ENCODE results near the gene TMEM51.

TMEM51 gene

GRCh38 chr1:15153184-15153841, at the start of gene TMEM51:
Gene TMEM51 (plus strand): TSS chr1:15153747. CDS start chr1:15215088, 61,341 bp downstream.
- no peak for DNase-seq (ENCODE audit: low read depth in 3 of 3, low spot score in 1 of 3)

- no peak for DNase-seq (ENCODE audit: low read depth in 3 of 3, low spot score in 1 of 3)
These were observed 49.6 kb upstream of the TMEM51 start for GRCh38 chr1:15103906-15104305.

GRCh38 chr1:15104768-15105167, 48.8 kb upstream of the TMEM51 start:
- no peak for DNase-seq (ENCODE audit: low read depth in 3 of 3, low spot score in 1 of 3)

GRCh38 chr1:15106608-15107007, 46.9 kb upstream of the TMEM51 start:
- DNase-seq (ENCODE audit: low read depth in 3 of 3, low spot score in 1 of 3), result no peak

GRCh38 chr1:15107058-15107687, 46.4 kb upstream of the TMEM51 start:
- no peak for DNase-seq (ENCODE audit: low read depth in 3 of 3, low spot score in 1 of 3)

GRCh38 chr1:15107911-15108310, 45.6 kb upstream of the TMEM51 start:
- no peak for DNase-seq (ENCODE audit: low read depth in 3 of 3, low spot score in 1 of 3)

- DNase-seq (ENCODE audit: low read depth in 3 of 3, low spot score in 1 of 3), result no peak
These were observed 43.2 kb upstream of the TMEM51 start for GRCh38 chr1:15110128-15110866.

GRCh38 chr1:15110867-15111230, 42.7 kb upstream of the TMEM51 start:
- DNase-seq (ENCODE audit: low read depth in 3 of 3, low spot score in 1 of 3), result no peak

GRCh38 chr1:15113146-15113545, 40.4 kb upstream of the TMEM51 start:
- no peak for DNase-seq (ENCODE audit: low read depth in 3 of 3, low spot score in 1 of 3)

- no peak for DNase-seq (ENCODE audit: low read depth in 3 of 3, low spot score in 1 of 3)
These were observed 38.7 kb upstream of the TMEM51 start for GRCh38 chr1:15114884-15115283.

- DNase-seq (ENCODE audit: low read depth in 3 of 3, low spot score in 1 of 3), result no peak
These were observed 37.8 kb upstream of the TMEM51 start for GRCh38 chr1:15115542-15116330.

- DNase-seq (ENCODE audit: low read depth in 3 of 3, low spot score in 1 of 3), result no peak
These were observed 36.6 kb upstream of the TMEM51 start for GRCh38 chr1:15116966-15117365.

GRCh38 chr1:15117671-15118325, 35.7 kb upstream of the TMEM51 start:
- no peak for DNase-seq (ENCODE audit: low read depth in 3 of 3, low spot score in 1 of 3)

- no peak for DNase-seq (ENCODE audit: low read depth in 3 of 3, low spot score in 1 of 3)
These were observed 35.0 kb upstream of the TMEM51 start for GRCh38 chr1:15118579-15118978.

- DNase-seq (ENCODE audit: low read depth in 3 of 3, low spot score in 1 of 3), result no peak
These were observed 33.1 kb upstream of the TMEM51 start for GRCh38 chr1:15120251-15120945.

- no peak for DNase-seq (ENCODE audit: low read depth in 3 of 3, low spot score in 1 of 3)
These were observed 31.2 kb upstream of the TMEM51 start for GRCh38 chr1:15122331-15122730.

GRCh38 chr1:15123270-15123669, 30.3 kb upstream of the TMEM51 start:
- DNase-seq (ENCODE audit: low read depth in 3 of 3, low spot score in 1 of 3), result no peak

GRCh38 chr1:15123925-15124324, 29.6 kb upstream of the TMEM51 start:
- DNase-seq (ENCODE audit: low read depth in 3 of 3, low spot score in 1 of 3), result no peak

- DNase-seq (ENCODE audit: low read depth in 3 of 3, low spot score in 1 of 3), result no peak
These were observed 29.0 kb upstream of the TMEM51 start for GRCh38 chr1:15124362-15125100.

Data from stimulated activated CD4-positive, alpha-beta T cell treated with anti-CD3 and anti-CD28 coated beads, TNF-alpha, amount 100 ng/mL, for 1 hour (primary cell).